Measurements from ENCODE around the gene HTR3C. TPM values are rescaled to one million over a fixed set of nuclear protein-coding genes. Genes with fewer than 3 reads are reported as not detected.
"Not testable (repeated sequence)": the region's sequence is repeated elsewhere in the genome, so short reads cannot be mapped to it uniquely, and the experiment has no call there.

Gene HTR3C
- total RNA-seq, 1 experiment from 2014 or later = not detected

DNA sequence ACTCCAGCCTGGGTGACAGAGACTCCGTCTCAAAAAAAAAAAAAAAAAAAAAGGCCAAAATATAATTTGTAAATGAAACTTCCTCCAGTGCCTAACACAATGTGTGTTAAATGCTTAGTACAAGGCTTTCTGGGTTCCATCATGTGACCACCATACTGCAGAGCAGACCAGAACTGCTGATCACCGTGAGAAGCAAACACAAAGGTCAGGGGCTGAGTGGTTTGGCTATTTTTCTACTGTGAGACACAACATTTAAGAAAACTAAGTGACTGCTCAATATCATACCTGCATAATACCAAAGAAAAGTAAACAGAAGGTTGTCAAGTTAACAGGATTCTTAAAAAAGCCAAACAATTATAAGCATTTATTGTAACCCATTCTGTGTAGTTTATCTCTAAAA lies 48.4 kb upstream of the HTR3C start:
- BruUV-seq (replicated peaks) = no TSS peak

DNA sequence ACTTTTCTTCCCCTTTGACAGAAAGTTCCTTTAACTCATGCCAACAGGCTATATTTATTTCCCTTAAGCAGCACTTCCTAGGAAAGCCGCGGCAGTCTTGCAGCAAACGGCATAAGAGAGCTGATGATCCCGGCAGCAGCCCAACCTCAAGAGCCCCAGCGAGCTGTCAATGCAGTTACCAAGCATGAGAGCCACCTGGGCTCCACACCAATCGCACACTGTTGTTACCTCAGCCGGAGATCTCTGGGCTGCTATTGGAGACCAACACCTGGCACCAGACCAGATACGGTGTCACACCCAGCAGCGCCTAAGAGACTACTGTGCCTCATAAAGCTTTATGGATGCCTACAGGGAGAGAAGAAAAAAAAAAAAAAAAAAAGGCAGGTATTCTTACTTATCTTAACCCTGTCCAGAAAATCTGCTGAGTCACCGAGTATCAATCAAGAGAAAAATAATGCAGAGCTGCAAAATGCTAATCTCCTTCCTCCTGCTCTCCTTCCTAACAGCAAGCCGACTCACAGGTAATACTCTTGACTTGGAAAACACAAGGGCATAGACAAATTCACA lies 46.8 kb upstream of the HTR3C start:
- ChIA-PET POLR2A (ENCODE audit: unreplicated experiment) (interaction anchor here (0.6 to 0.7 kb wide), 3 partner anchors 12 to 133 kb away, joined by 3 to 27 read pairs (median 11); no protein-coding TSS in a partner anchor), CTCF (interaction anchor here (0.6 to 1.2 kb wide), 6 partner anchors 9 to 242 kb away, joined by 4 to 9 read pairs (median 4); partner anchors contain the start of gene ABCC5)
- intact Hi-C loops (cut with micrococcal nuclease) = loop anchor here (1.0 kb wide), 1 partner anchor 48 kb away; no protein-coding TSS in a partner anchor
- ATAC-seq (peak; percentile 90), DNase-seq (peak; percentile 98)
- Histone ChIP-seq H3K9ac (ENCODE audit: low read length) (peak overlapping the region; percentile 56), H3K36me3 (ENCODE audit: low read depth, low read length) (peaks cover 13% of the 10 kb centered on the region; the same call in 1 of the 2 replicates), H3K4me1 (ENCODE audit: insufficient read depth, low read length) (peaks cover 49% of the 10 kb centered on the region), H3K27ac (ENCODE audit: low read length) (peak overlapping the region; percentile 89), H3K4me3 (ENCODE audit: low read length) (peak overlapping the region; percentile 42; the same call in 1 of the 2 replicates), H3K27me3 (ENCODE audit: low read length) (no peaks in the 10 kb centered on the region), H3K4me2 (ENCODE audit: low read length) (peak overlapping the region; percentile 75), H4K20me1 (ENCODE audit: low read length) (no peaks in the 10 kb centered on the region), H3F3A (ENCODE audit: low read length, unreplicated experiment) (no peaks in the 10 kb centered on the region), H3K9me2 (replicated peaks; ENCODE audit: low read length) (no peaks in the 10 kb centered on the region), H3K79me2 (ENCODE audit: low read length) (peaks cover 40% of the 10 kb centered on the region), H2AFZ (ENCODE audit: low read length) (peak overlapping the region; percentile 65), H3K9me3 (ENCODE audit: low read length) (no peaks in the 10 kb centered on the region)
- TF ChIP-seq EZH2 (IDR thresholded peaks at IDR 0.05; ENCODE audit: low read length, unreplicated experiment) (no peak), EZH2phosphoT487 (IDR thresholded peaks at IDR 0.05; ENCODE audit: borderline replicate concordance, low read length) (no peak)
- TF ChIP-seq, protein P1, sequence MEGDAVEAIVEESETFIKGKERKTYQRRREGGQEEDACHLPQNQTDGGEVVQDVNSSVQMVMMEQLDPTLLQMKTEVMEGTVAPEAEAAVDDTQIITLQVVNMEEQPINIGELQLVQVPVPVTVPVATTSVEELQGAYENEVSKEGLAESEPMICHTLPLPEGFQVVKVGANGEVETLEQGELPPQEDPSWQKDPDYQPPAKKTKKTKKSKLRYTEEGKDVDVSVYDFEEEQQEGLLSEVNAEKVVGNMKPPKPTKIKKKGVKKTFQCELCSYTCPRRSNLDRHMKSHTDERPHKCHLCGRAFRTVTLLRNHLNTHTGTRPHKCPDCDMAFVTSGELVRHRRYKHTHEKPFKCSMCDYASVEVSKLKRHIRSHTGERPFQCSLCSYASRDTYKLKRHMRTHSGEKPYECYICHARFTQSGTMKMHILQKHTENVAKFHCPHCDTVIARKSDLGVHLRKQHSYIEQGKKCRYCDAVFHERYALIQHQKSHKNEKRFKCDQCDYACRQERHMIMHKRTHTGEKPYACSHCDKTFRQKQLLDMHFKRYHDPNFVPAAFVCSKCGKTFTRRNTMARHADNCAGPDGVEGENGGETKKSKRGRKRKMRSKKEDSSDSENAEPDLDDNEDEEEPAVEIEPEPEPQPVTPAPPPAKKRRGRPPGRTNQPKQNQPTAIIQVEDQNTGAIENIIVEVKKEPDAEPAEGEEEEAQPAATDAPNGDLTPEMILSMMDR (conservative IDR thresholded peaks at IDR 0.05; ENCODE audit: low read depth, low read length) = no peak
- BruUV-seq (replicated peaks) = no TSS peak

More for the DNA sequence above, 48.4 kb upstream of the HTR3C start:
- H3K79me2 ChIP-seq (ENCODE audit: low read length) = peaks cover 53% of the 10 kb centered on the region
- peaks cover 21% of the 10 kb centered on the region; the same call in 1 of the 2 replicates for H3K36me3 ChIP-seq (ENCODE audit: low read depth, low read length)
- H3K4me3 ChIP-seq (ENCODE audit: low read length) = no peak overlapping the region
- intact Hi-C loops (cut with micrococcal nuclease) = no loop called here
- H3F3A ChIP-seq (ENCODE audit: low read length, unreplicated experiment) = no peaks in the 10 kb centered on the region
- no peak overlapping the region for H2AFZ ChIP-seq (ENCODE audit: low read length)
- ChIA-PET CTCF (no interaction called here), POLR2A (ENCODE audit: unreplicated experiment) (no interaction called here)
- H3K27me3 ChIP-seq (ENCODE audit: low read length) = no peaks in the 10 kb centered on the region
- no peak for TF ChIP-seq EZH2phosphoT487 (IDR thresholded peaks at IDR 0.05; ENCODE audit: borderline replicate concordance, low read length)
- TF ChIP-seq EZH2 (IDR thresholded peaks at IDR 0.05; ENCODE audit: low read length, unreplicated experiment) = no peak
- TF ChIP-seq, protein P1 (conservative IDR thresholded peaks at IDR 0.05; ENCODE audit: low read depth, low read length) = no peak
- ATAC-seq = no peak
- DNase-seq = no peak
- no peaks in the 10 kb centered on the region for H3K9me2 ChIP-seq (replicated peaks; ENCODE audit: low read length)
- H4K20me1 ChIP-seq (ENCODE audit: low read length) = no peaks in the 10 kb centered on the region
- H3K27ac ChIP-seq (ENCODE audit: low read length) = no peak overlapping the region
- no peak overlapping the region for H3K4me2 ChIP-seq (ENCODE audit: low read length)
- H3K9ac ChIP-seq (ENCODE audit: low read length) = no peak overlapping the region
- H3K4me1 ChIP-seq (ENCODE audit: insufficient read depth, low read length) = peaks cover 48% of the 10 kb centered on the region
- H3K9me3 ChIP-seq (ENCODE audit: low read length) = no peaks in the 10 kb centered on the region

DNA sequence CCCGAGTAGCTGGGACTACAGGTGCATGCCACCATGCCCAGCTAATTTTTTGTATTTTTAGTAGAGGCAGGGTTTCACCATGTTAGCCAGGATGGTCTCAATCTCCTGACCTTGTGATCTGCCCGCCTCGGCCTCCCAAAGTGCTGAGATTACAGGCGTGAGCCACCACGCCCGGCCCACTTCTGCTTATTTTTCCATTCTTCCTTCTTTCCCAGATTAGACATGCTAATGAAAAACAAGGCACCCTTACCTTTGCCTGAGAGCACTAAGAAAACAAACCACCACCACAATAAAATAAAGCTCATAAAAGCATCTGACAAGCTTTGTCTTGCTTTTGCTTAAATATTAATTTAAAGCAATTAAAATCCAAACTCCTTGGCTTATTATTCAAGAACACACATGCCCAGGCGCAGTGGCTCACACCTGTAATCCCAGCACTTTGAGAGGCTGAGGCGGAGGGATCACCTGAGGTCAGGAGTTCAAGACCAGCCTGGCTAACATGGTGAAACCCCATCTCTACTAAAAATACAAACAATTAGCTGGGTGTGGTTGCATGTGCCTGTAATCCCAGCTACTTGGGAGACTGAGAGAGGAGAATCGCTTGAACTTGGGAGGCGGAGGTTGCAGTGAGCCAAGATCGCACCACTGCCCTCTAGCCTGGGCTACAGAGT lies 45.6 kb upstream of the HTR3C start:
- H3K27me3 ChIP-seq (ENCODE audit: low read length); H3K4me2 ChIP-seq (ENCODE audit: low read length); H3K9me2 ChIP-seq (replicated peaks; ENCODE audit: low read length); H3K9me3 ChIP-seq (ENCODE audit: low read length); BruUV-seq (replicated peaks); H3F3A ChIP-seq (ENCODE audit: low read length, unreplicated experiment); intact Hi-C loops (cut with micrococcal nuclease); H3K4me3 ChIP-seq (ENCODE audit: low read length); H3K9ac ChIP-seq (ENCODE audit: low read length); H4K20me1 ChIP-seq (ENCODE audit: low read length); H2AFZ ChIP-seq (ENCODE audit: low read length); DNase-seq; ATAC-seq: not testable (repeated sequence)
- CTCF ChIA-PET = interaction anchor here (0.7 kb wide), 1 partner anchor 10 kb away, joined by 10 read pairs; no protein-coding TSS in a partner anchor
- Histone ChIP-seq H3K27ac (ENCODE audit: low read length) (peak overlapping the region; percentile 89), H3K79me2 (ENCODE audit: low read length) (peaks cover 29% of the 10 kb centered on the region), H3K36me3 (ENCODE audit: low read depth, low read length) (peaks cover 19% of the 10 kb centered on the region), H3K4me1 (ENCODE audit: insufficient read depth, low read length) (peaks cover 54% of the 10 kb centered on the region)
- POLR2A ChIA-PET (ENCODE audit: unreplicated experiment) = interaction anchor here (0.7 kb wide), 1 partner anchor 559 kb away, joined by 3 read pairs; no protein-coding TSS in a partner anchor

Measured in PC-3 (cell line).